Trophoblast cell (in vitro differentiated cells and primary cell): Measurements from ENCODE around the gene C6orf141.

Source experiments
- DNase-seq, 2 donors: peaks; one replicate each; pipeline ENCODE4 v3.0.0-alpha.2; 2016
- H2AFZ ChIP-seq: 2 replicates; pipeline ENCODE4 v1.6.1; 2013; ENCODE audit warnings: low read length, moderate library complexity, mild to moderate bottlenecking; ENCODE audit not compliant: insufficient read depth, poor library complexity
- H2AK5ac ChIP-seq: 2 replicates; pipeline ENCODE4 v1.6.1; 2013; ENCODE audit warnings: mild to moderate bottlenecking, low read length
- H2BK120ac ChIP-seq: 2 replicates; pipeline ENCODE4 v1.6.1; 2013; ENCODE audit warnings: low read length, mild to moderate bottlenecking, moderate library complexity; ENCODE audit not compliant: insufficient read depth, poor library complexity
- H2BK12ac ChIP-seq: 2 replicates; pipeline ENCODE4 v1.6.1; 2013; ENCODE audit warnings: mild to moderate bottlenecking, low read length, moderate library complexity
- H2BK5ac ChIP-seq: 2 replicates; pipeline ENCODE4 v1.6.1; 2013; ENCODE audit warnings: low read length, low read depth, moderate library complexity, mild to moderate bottlenecking; ENCODE audit not compliant: poor library complexity
- H3K14ac ChIP-seq: 2 replicates; pipeline ENCODE4 v1.6.1; 2013; ENCODE audit warnings: mild to moderate bottlenecking, low read length
- H3K18ac ChIP-seq: 2 replicates; pipeline ENCODE4 v1.6.1; 2013; ENCODE audit warnings: mild to moderate bottlenecking, low read length
- H3K23ac ChIP-seq: 2 replicates; pipeline ENCODE4 v1.6.1; 2013; ENCODE audit warnings: low read length
- H3K27ac ChIP-seq: 2 replicates; pipeline ENCODE4 v1.5.1; 2013; ENCODE audit warnings: low read depth, mild to moderate bottlenecking, inconsistent platforms, low read length, moderate library complexity
- H3K27me3 ChIP-seq: 2 replicates; pipeline ENCODE4 v1.6.1; 2013; ENCODE audit warnings: inconsistent platforms, mild to moderate bottlenecking, low read length, moderate library complexity; ENCODE audit not compliant: insufficient read depth
- H3K36me3 ChIP-seq, 2 experiments: 1 replicate in 1 of 2; 2 replicates in 1 of 2; pipeline ENCODE4 v1.6.1; 2013; ENCODE audit warnings: low read length in 2 of 2, mild to moderate bottlenecking in 2 of 2, moderate library complexity in 1 of 2; ENCODE audit not compliant: insufficient read depth in 2 of 2, control insufficient read depth in 1 of 2
- H3K4ac ChIP-seq: 2 replicates; pipeline ENCODE4 v1.6.1; 2013; ENCODE audit warnings: low read depth, mild to moderate bottlenecking, low read length, moderate library complexity
- H3K4me1 ChIP-seq, 2 experiments: 1 replicate in 1 of 2; 2 replicates in 1 of 2; pipeline ENCODE4 v1.6.1; 2013; ENCODE audit warnings: low read length in 2 of 2, mild to moderate bottlenecking in 2 of 2, moderate library complexity in 1 of 2; ENCODE audit not compliant: insufficient read depth in 2 of 2, control insufficient read depth in 1 of 2
- H3K4me2 ChIP-seq: 2 replicates; pipeline ENCODE4 v1.6.1; 2013; ENCODE audit warnings: inconsistent platforms, mild to moderate bottlenecking, low read length, moderate library complexity
- H3K4me3 ChIP-seq: 2 replicates; pipeline ENCODE4 v1.5.1; 2013; ENCODE audit warnings: mild to moderate bottlenecking, low read depth, low read length, inconsistent platforms
- H3K79me1 ChIP-seq: one replicate; pipeline ENCODE4 v1.6.1; 2013; ENCODE audit warnings: low read length
- H3K79me2 ChIP-seq: 2 replicates; pipeline ENCODE4 v1.6.1; 2013; ENCODE audit warnings: low read length, mild to moderate bottlenecking; ENCODE audit not compliant: control insufficient read depth, insufficient read depth, poor library complexity
- H3K9ac ChIP-seq: 2 replicates; pipeline ENCODE4 v1.6.1; 2013; ENCODE audit warnings: mild to moderate bottlenecking, low read length
- H3K9me3 ChIP-seq: 2 replicates; pipeline ENCODE4 v1.6.1; 2013; ENCODE audit warnings: low read depth, mild to moderate bottlenecking, control low read depth, inconsistent platforms, low read length; ENCODE audit not compliant: insufficient read depth
- H4K12ac ChIP-seq: 2 replicates; pipeline ENCODE4 v1.6.1; 2013; ENCODE audit warnings: low read depth, mild to moderate bottlenecking, low read length, moderate library complexity
- H4K8ac ChIP-seq: 2 replicates; pipeline ENCODE4 v1.6.1; 2013; ENCODE audit warnings: low read depth, mild to moderate bottlenecking, low read length, moderate library complexity
- H4K91ac ChIP-seq: one replicate; pipeline ENCODE4 v1.6.1; 2013; ENCODE audit warnings: low read depth, mild to moderate bottlenecking, low read length, moderate library complexity
- WGBS: extraction: QIAGEN DNeasy Blood & Tissue Kit; methylation state at CpG from one replicate; pipeline ENCODE4 v1.1.7; 2013; ENCODE audit warnings: missing lambda C conversion rate; ENCODE audit not compliant: insufficient read length, insufficient coverage; ENCODE audit errors: extremely low coverage; 5-methylcytosine and 5-hydroxymethylcytosine counted together

Gene C6orf141

DNA sequence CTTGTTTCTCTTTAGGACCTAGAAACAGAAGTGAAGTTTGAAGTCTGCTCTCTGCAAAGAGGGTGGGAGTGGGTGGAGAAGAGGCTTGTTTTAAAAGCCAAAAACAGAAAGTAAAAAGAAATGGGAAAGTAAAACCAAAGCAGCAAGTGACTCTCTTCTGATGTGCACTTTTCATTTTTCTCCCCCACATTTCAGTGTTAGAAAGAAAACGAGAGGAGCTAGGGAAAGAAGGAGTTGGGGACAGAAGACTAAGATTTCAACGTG, 1.3 kb downstream of the C6orf141 start:
- peaks cover 2% of the 10 kb centered on the region for H3K9me3 ChIP-seq
- no peak overlapping the region for H3K14ac ChIP-seq
- no peaks in the 10 kb centered on the region for H3K79me2 ChIP-seq
- no peak overlapping the region for H3K27ac ChIP-seq
- no peak overlapping the region for H3K4me3 ChIP-seq
- no peak overlapping the region for H3K18ac ChIP-seq
- WGBS, result no CpG with 5 or more reads among the region's 2 CpGs
- H3K36me3 ChIP-seq, result no peaks in the 10 kb centered on the region
- H4K12ac ChIP-seq, result no peak overlapping the region
- H2BK120ac ChIP-seq, result no peak overlapping the region
- no peak overlapping the region for H2AFZ ChIP-seq
- no peak overlapping the region for H2BK5ac ChIP-seq
- H3K23ac ChIP-seq, result no peak overlapping the region
- no peak overlapping the region for H3K4me2 ChIP-seq
- H4K91ac ChIP-seq, result no peak overlapping the region
- no peak overlapping the region for H2BK12ac ChIP-seq
- H3K4me1 ChIP-seq, result peaks cover 0 to 8% of the 10 kb centered on the region in 2 experiments
- no peak overlapping the region for H2AK5ac ChIP-seq
- DNase-seq, result no peak
- H4K8ac ChIP-seq, result no peak overlapping the region
- no peak overlapping the region for H3K4ac ChIP-seq
- no peak overlapping the region for H3K9ac ChIP-seq
- no peaks in the 10 kb centered on the region for H3K27me3 ChIP-seq
- no peaks in the 10 kb centered on the region for H3K79me1 ChIP-seq

DNA sequence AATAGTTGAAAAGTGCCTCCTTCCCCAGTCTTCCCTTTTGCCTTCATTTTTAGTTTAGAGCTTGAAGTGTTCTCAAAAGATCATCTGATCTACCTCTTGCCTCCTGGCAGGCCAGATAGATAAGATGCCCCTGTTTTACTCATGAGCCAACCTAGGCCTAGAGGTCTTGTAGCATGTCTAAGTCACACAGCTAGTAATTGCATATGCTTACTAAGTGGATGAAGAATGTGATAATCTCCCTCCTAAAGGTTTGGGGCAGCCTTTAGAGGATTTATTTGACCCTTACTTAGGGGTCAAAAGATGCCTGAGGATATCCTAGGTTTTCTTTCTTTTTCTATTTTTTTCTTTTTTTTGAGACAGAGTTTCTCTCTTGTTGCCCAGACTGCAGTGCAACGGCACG, 2.1 kb downstream of the C6orf141 start:
- H3K4me1 ChIP-seq, result peaks cover 0 to 8% of the 10 kb centered on the region in 2 experiments
- H3K9me3 ChIP-seq, result peaks cover 2% of the 10 kb centered on the region
- DNase-seq, result peak in 1 of 2 donors; percentile 49
- H2AK5ac ChIP-seq, result no peak overlapping the region
- H4K12ac ChIP-seq, result no peak overlapping the region
- H2BK12ac ChIP-seq, result no peak overlapping the region
- H2AFZ ChIP-seq, result no peak overlapping the region
- no peak overlapping the region for H3K4ac ChIP-seq
- no peak overlapping the region for H3K14ac ChIP-seq
- H3K27ac ChIP-seq, result no peak overlapping the region
- H4K8ac ChIP-seq, result no peak overlapping the region
- H3K9ac ChIP-seq, result no peak overlapping the region
- WGBS, result no CpG with 5 or more reads among the region's 2 CpGs
- H3K79me2 ChIP-seq, result no peaks in the 10 kb centered on the region
- no peak overlapping the region for H3K4me2 ChIP-seq
- no peak overlapping the region for H3K23ac ChIP-seq
- H2BK120ac ChIP-seq, result no peak overlapping the region
- H4K91ac ChIP-seq, result no peak overlapping the region
- no peaks in the 10 kb centered on the region for H3K36me3 ChIP-seq
- H2BK5ac ChIP-seq, result no peak overlapping the region
- no peak overlapping the region for H3K18ac ChIP-seq
- no peaks in the 10 kb centered on the region for H3K79me1 ChIP-seq
- H3K4me3 ChIP-seq, result no peak overlapping the region
- no peaks in the 10 kb centered on the region for H3K27me3 ChIP-seq

DNA sequence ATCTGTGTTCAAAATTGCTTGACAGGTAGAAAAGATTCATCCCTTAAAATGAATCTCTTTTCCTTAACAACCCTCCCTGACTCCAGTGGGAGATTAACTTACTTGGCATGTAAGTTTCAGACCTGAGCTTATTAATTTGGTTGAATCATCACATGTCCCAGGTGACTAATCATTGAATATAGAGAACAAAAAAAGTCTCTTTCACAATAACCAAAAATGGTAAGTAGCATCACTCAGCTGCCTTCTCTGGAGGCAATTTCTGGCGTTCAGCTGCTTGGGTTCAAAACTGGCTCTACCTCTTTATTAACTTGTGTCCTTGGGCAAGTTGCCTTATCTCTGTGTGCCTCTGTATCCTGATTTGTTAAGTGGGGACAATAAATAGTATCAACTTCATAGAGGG, 2.9 kb downstream of the C6orf141 start:
- Histone ChIP-seq H3K36me3 (no peaks in the 10 kb centered on the region), H2BK5ac (no peak overlapping the region), H3K79me2 (no peaks in the 10 kb centered on the region), H3K4me2 (no peak overlapping the region), H2AK5ac (no peak overlapping the region), H4K91ac (no peak overlapping the region), H3K23ac (no peak overlapping the region), H2BK120ac (no peak overlapping the region), H3K18ac (no peak overlapping the region), H3K14ac (no peak overlapping the region), H4K8ac (no peak overlapping the region), H3K27me3 (no peaks in the 10 kb centered on the region), H2AFZ (no peak overlapping the region), H3K4ac (no peak overlapping the region), H2BK12ac (no peak overlapping the region), H3K79me1 (no peaks in the 10 kb centered on the region), H4K12ac (no peak overlapping the region), H3K4me1 (peaks cover 0 to 8% of the 10 kb centered on the region in 2 experiments), H3K4me3 (no peak overlapping the region), H3K27ac (no peak overlapping the region), H3K9me3 (peaks cover 2% of the 10 kb centered on the region), H3K9ac (no peak overlapping the region)
- DNase-seq, result peak; percentile 55 to 89
- WGBS, result no CpG with 5 or more reads among the region's 1 CpG

GRCh38 chr6:49555951-49556350, 5.5 kb downstream of the C6orf141 start:
- Histone ChIP-seq H3K4me2 (no peak overlapping the region), H2BK120ac (no peak overlapping the region), H3K27me3 (no peaks in the 10 kb centered on the region), H4K91ac (no peak overlapping the region), H2BK12ac (no peak overlapping the region), H3K79me2 (no peaks in the 10 kb centered on the region), H2AK5ac (no peak overlapping the region), H3K9ac (no peak overlapping the region), H3K4me3 (no peak overlapping the region), H3K18ac (no peak overlapping the region), H3K4me1 (peaks cover 0 to 4% of the 10 kb centered on the region in 2 experiments), H3K36me3 (no peaks in the 10 kb centered on the region), H3K23ac (no peak overlapping the region), H2AFZ (no peak overlapping the region), H3K27ac (no peak overlapping the region), H3K4ac (no peak overlapping the region), H4K12ac (no peak overlapping the region), H2BK5ac (no peak overlapping the region), H4K8ac (no peak overlapping the region), H3K79me1 (no peaks in the 10 kb centered on the region), H3K9me3 (peaks cover 2% of the 10 kb centered on the region), H3K14ac (no peak overlapping the region)
- WGBS, result no CpG with 5 or more reads among the region's 4 CpGs
- no peak for DNase-seq

GRCh38 chr6:49556429-49556837, 6.0 kb downstream of the C6orf141 start:
- no peak overlapping the region for H2BK120ac ChIP-seq
- H2BK12ac ChIP-seq, result no peak overlapping the region
- no peak overlapping the region for H4K8ac ChIP-seq
- no peak overlapping the region for H3K14ac ChIP-seq
- H4K12ac ChIP-seq, result no peak overlapping the region
- H3K4ac ChIP-seq, result no peak overlapping the region
- H3K36me3 ChIP-seq, result no peaks in the 10 kb centered on the region
- no peaks in the 10 kb centered on the region for H3K9me3 ChIP-seq
- H3K9ac ChIP-seq, result no peak overlapping the region
- peak; percentile 42 to 74 for DNase-seq
- H3K27me3 ChIP-seq, result no peaks in the 10 kb centered on the region
- no peak overlapping the region for H2BK5ac ChIP-seq
- no peak overlapping the region for H3K23ac ChIP-seq
- no peak overlapping the region for H2AK5ac ChIP-seq
- no peaks in the 10 kb centered on the region for H3K79me2 ChIP-seq
- H3K18ac ChIP-seq, result no peak overlapping the region
- no peaks in the 10 kb centered on the region for H3K79me1 ChIP-seq
- no peak overlapping the region for H2AFZ ChIP-seq
- H3K27ac ChIP-seq, result no peak overlapping the region
- no peaks in the 10 kb centered on the region for H3K4me1 ChIP-seq
- H4K91ac ChIP-seq, result no peak overlapping the region
- H3K4me3 ChIP-seq, result no peak overlapping the region
- H3K4me2 ChIP-seq, result no peak overlapping the region
